HG03175 (cell line): ENCODE data around the gene HCN2.

Experiments
- ATAC-seq: cut with Tn5 transposase; IDR thresholded peaks from one replicate; pipeline ENCODE4 v1.9.1; 2021; ENCODE audit warnings: mild to moderate bottlenecking, moderate library complexity; ENCODE audit not compliant: unreplicated experiment

The HCN2 gene

DNA sequence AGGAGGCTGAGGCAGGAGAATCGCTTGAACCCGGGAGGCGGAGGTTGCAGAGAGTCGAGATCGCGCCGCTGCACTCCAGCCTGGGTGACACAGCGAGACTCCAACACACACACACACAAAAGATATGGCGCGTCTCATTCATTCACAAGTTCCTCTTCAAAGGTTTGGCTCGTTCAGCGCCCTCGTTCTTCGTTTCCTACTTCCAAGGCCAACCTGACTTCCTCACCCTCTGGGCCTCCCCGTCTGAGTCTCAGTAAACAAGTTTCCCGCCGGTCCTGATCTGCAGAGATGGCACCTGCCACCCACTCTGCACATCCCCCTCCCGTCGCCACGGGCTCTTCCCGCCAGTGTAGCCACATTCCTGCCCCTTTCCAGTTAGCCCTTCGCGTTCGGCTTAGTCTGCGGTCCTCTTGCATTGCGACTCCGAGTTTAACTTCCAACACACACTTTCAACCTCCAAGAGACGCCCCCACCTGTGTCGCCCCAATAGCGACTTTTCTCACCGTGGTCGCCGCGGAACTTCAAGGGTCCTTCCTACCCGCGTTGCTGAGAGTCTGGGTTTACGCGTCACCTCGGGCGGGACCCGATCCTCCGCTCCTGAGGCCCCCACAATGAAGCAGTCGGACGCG lies 18.6 kb upstream of the HCN2 start:
- no peak for ATAC-seq

GRCh38 chr19:571566-571974 lies 18.1 kb upstream of the HCN2 start:
- ATAC-seq: no peak

- peak; percentile 73 for ATAC-seq
Measured at GRCh38 chr19:572140-572742, 17.4 kb upstream of the HCN2 start, which contains the start of gene BSG. BSG (plus strand) TSS chr19:572596; CDS start chr19:572635, 39 bp downstream.

GRCh38 chr19:572743-573518 lies 16.8 kb upstream of the HCN2 start:
- peak; percentile 16 for ATAC-seq

- ATAC-seq: no peak
Measured at GRCh38 chr19:573519-573825, 16.2 kb upstream of the HCN2 start.

DNA sequence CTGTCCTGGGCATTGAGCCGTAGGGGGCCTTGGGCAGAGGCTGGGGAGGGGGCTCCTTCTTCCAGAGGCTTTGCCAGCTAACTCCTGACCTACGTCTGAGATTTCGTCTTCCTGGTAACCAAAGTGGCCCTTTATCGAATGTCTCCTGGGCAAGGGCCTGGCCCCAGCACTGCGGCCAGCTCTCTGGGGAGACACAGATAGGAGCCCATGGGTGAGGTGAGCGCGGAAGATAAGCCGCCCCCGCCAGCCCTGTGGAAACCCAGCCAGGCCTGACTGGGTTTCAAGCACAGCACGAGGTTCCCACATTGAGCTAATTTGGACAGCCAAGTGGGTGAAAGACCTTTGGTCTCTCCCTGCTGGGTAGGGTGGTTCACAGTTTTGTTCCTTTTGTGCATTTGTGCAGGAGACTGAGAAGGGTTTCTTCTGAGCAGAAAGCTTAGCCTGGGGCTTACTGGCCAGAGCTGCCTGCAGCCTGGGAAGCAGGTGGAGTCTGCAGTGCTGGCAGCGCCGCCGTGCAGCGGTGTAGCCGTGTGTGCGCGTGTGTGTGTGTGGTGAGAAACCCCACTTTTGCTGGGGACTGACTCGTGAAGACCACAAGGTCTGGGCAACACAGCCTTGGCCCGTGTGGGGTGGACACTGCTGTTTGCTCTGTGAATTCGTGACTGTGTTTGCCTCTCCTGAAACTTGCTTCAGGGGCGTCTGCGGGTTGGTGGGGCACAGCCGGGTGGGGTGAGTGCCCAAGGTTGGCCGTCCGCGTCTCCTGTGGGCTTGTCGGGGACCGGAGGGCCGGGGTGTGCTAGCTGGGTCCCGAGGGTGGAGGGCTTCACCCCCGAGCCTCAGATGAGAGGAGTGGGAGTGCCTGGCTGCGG lies 14.8 kb upstream of the HCN2 start:
- ATAC-seq: no peak

DNA sequence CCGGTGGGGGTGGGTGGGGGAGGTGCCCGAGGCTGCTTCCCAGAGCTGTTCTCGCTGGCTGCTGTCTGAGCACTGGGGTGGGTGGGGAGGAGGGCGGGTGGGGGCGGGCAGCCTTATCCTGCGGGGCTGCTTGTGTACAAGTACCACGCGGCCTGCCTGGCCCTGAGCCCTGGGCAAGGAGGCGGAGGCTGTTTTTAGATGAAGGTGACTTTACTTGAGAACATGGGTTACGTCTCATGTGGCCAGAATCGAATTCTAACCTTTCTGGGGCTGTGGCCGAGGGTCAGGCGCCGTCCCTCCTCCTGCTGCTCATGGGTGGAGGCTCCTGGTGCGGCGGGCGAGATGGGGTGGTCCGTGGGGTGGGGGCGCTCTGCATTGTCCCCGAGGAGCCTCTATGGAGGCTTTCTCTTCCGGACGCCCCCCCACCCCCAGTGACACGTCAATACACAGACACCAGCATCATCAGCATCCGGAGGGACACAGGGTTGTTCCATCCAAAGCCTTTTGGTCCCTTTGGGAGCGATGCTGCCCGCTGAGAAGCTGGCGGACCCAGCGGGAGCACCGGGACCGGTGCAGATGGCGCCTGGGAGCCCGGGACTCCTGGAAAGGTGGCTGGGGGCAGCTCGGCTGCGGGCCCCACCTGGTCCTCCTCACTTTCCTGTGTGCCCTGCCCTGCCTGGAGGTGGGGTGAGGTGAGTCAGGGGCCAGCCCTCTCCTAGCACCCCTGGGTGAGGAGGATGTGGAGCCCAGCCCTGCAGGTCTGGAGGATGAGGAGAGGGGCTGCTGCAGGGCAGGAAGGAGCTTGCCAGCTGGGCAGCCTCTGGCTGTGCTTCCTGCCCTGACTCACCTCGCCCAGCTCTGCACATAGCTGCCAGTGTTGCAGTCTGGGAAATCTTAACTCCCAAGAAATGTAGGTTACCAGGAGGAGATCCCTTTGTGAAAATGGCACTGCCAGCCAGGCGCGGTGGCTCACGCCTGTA lies 13.9 kb upstream of the HCN2 start:
- ATAC-seq: no peak

- ATAC-seq: no peak
Measured at GRCh38 chr19:576768-577438, 12.8 kb upstream of the HCN2 start.

- ATAC-seq: no peak
Measured at GRCh38 chr19:577439-578392, 12.0 kb upstream of the HCN2 start.

- ATAC-seq: no peak
Measured at GRCh38 chr19:579111-579841, 10.4 kb upstream of the HCN2 start.

DNA sequence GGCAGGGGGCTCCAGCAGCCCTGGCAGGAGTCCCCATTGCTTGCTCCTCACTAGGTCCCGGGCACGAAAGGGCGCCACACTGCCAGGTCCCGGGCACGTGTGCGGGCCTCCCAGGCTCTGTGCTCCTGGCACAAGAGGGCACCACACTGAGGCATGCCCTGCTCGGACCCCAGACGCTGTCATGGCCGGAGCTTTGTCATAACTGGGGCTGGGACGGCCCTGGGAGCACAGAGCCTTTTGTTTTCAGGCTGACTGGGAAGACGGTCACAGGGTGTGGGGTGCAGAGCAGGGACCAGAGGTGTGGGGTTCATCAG lies 9.9 kb upstream of the HCN2 start:
- no peak for ATAC-seq

GRCh38 chr19:580274-580835 lies 9.3 kb upstream of the HCN2 start:
- ATAC-seq: no peak

DNA sequence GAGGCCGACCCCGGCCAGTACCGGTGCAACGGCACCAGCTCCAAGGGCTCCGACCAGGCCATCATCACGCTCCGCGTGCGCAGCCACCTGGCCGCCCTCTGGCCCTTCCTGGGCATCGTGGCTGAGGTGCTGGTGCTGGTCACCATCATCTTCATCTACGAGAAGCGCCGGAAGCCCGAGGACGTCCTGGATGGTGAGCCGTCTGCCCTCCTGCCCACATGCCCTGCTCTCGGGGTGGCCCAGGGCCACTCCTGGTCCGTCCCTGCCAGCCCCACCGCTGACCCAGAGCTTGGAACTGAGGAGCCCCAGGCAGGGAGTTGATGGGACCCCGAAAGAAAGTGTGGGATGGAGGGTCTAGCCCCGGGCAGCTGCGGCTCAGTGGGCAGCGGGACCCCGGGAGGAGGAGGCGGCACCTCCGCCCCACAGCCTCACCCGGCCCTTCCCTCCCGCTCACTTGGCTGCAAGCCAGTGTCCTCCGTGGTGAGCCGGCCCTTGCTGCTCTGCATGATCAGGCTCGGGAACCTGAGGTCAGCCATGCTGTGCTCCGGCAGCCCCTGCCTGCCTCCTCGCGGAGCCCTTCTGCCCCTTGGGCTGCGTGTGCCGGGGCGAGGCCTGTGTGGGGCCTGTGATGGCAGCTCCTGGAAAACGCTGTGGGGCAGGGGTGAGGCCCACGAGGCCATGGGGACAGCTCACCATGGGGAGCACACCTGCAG lies 8.1 kb upstream of the HCN2 start:
- ATAC-seq: no peak

- no peak for ATAC-seq
Measured at GRCh38 chr19:582497-583197, 7.0 kb upstream of the HCN2 start.

GRCh38 chr19:583198-583967 lies 6.3 kb upstream of the HCN2 start:
- no peak for ATAC-seq

- ATAC-seq: no peak
Measured at GRCh38 chr19:583968-584239, 5.8 kb upstream of the HCN2 start.
